Activated CD4-positive, CD25-positive, alpha-beta regulatory T cell (primary cell): ENCODE results near the gene SPIB.
A peak's percentile ranks its signal among the peaks of the same experiment; 100 is the strongest.
"Not testable (repeated sequence)": the region's sequence is repeated elsewhere in the genome, so short reads cannot be mapped to it uniquely, and the experiment has no call there.

Experiments
- DNase-seq, 4 experiments: peaks; one replicate each; lab custom pipeline; 2025; lab: John Stamatoyannopoulos, UW

SPIB gene

DNA sequence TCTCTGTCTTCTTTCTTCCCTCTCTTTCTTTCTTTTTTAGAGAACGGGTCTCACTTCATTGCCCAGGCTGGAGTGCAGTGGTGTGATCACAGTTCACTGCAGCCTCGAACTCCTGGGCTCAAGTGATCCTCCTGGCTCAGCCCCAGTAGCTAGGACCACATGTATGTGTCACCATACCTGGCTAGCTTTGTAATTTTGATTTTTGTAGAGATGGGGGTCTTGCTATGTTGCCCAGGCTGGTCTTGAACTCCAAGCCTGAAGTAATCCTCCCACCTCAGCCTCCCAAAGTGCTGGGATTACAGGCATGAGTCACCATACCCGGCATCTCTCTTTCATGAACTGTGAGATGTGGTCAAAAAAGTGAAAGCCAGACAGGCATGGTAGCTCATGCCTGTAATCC is 54.6 kb downstream of the SPIB start:
- DNase-seq = not testable (repeated sequence)

DNA sequence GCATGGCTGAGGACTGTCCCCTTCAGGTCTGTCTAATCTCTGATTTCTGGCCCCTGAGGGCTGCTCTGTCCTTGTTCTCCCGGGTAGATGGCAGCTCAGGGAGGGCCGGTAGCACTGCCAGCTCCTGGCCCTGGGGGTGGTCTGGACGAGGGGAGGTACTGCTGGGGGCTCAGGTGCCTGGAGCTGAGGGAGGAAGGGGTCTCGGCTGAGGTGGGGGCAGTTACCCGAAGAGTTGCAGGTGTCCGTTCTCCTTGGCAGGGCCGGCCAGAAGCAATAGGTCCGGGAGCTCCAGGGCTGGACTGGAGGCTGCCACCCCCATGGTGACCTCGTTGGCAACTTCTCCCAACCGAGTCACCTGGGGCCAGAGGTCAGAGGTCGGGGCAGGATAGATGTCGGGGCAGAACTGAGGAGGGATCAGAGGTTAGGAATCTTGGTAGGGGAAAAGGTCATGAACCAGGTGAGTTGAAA is 56.4 kb downstream of the SPIB start:
- DNase-seq = no peak

DNA sequence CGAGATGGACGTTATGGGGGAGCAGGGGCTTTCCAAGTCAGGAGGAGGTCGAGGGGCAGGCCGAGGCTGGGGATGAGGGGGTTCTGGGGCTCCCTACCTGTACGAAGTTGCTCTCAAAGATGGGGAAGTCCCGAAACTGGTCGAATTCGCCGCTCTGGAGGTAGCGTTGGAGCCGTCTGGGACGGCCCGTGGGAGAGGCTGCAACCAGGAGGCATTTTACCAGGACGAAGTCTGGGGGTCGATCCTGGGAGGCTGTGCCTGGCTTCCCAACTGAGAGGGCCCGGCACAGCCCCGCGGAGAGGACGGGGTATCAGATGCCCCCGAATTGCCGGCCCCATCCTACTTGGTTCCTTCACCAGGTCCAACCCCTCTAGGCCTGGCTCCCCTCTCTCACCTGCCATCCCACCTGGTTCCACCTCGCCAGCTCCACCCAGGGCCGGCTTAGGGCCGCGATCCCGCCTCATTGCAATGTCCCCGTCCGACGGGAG is 57.0 kb downstream of the SPIB start:
- DNase-seq = no peak

DNA sequence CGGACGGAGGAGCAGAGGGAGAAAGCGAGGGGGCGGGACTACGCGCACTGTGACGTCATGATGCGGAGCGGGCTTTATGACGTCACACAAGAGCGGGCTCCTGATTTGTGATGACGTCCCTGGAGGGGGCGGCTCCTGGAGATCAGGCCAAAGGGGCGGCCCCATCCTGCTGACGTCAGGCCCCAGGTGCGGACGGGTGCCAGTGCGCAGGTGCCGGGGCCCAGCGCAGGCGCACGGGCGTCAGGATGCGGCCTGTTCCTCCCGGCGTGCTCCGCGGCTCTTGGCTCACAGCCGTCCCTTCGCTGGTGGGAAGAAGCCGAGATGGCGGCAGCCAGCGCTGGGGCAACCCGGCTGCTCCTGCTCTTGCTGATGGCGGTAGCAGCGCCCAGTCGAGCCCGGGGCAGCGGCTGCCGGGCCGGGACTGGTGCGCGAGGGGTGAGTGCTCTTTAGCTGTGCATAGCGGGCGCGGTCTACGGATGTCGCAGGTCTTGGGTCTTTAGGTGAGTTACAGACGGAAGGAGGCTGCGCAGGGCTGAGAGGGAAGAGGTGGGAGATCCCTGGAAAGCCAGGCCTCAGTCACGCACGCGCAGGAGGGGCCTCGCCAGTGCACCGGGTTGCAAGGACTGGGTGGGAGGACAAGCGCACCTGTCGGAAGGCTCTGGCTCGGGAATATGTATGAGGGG is 57.6 kb downstream of the SPIB start, which contains the start of the genes EMC10 and GARIN5A:
TSS of gene EMC10 (plus strand) at position 284 of the 683 bp plus-strand sequence. CDS start at position 322, 38 bp downstream.
TSS of gene GARIN5A (minus strand) at position 625 of the 683 bp plus-strand sequence. CDS start at position 165, 460 bp downstream.
- DNase-seq = peak; percentile 80 to 90 (median 84)

DNA sequence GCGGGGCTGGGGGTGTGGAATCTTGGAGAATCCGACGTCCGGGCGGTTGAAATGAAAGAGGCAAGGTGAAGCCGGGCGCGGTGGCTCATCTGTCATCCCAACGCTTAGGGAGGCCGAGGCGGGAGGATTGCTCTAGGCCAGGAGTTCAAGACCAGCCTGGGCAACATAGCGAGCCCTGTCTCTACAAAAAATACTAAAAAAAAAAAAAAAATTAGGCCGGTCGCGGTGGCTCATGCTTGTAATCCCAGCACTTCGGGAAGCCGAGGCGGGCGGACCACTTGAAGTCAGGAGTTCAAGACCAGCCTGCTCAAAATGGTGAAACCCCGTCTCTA is 58.1 kb downstream of the SPIB start:
- no peak for DNase-seq

DNA sequence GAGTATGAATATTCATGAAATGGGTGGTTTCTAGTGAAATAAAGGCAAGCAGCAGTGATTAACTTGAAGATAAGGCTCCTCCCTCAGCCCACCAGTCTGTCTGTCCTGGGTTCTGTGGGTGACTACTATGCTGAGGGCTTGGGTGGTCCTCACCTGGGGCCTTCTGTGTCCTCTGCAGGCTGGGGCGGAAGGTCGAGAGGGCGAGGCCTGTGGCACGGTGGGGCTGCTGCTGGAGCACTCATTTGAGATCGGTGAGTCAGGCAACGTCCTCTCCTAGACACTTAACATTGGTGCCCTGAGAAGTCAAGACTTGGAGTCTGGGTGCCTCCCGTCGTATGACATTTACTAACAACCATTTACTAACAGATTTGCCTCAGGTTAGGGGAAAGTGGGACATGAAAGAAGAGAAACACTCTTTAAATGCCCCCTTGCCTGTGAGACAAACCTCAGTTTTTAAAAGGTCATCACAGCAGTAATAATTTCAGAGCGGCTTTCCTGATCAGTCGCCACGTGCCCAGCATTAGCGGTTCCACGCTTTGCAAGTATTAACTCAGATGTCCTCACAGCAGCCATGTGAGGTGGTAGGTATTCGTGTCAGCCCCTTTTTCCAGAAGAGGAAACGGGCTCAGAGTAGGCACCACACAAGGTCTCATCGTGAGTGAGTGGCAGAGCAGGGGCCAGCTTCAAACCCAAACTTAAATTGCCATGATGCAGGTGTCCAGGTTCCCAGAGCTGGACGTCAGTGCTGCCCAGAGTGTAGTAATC is 59.2 kb downstream of the SPIB start:
- no peak for DNase-seq

DNA sequence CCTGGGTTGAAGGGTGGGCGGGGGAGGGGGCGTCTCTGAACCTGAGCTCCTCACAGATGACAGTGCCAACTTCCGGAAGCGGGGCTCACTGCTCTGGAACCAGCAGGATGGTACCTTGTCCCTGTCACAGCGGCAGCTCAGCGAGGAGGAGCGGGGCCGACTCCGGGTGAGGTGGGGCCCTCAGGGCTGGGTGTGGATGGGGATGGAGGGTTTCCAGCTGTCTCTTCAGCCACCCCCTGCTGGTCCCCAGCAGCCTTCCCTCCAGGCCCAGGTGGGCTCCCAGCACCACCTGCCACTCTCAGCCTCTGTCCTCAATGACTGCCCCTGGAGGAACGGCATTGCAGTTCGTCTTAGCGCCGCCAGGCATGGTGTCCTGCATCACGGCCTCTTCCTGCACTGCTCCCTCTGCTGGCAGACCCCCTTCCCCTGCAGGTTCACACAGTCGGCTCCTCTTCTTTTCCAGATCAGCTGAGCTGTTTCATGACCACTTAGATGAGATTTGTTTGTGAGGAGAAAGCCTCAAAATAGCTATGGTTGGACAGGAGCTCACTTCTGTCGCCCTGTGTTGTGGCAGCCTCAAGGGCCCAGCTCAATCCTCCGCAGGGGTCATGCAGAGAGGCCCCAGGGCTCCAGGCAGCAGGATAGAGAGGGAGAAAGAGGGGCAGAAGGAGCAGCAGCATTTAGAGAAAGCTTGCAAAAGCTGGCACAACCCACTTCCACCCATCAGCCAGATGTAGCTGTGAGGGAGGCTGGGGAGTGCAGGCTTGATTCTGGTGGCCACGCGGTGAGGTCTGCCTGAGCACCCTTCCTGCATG is 60.4 kb downstream of the SPIB start:
- DNase-seq = no peak

DNA sequence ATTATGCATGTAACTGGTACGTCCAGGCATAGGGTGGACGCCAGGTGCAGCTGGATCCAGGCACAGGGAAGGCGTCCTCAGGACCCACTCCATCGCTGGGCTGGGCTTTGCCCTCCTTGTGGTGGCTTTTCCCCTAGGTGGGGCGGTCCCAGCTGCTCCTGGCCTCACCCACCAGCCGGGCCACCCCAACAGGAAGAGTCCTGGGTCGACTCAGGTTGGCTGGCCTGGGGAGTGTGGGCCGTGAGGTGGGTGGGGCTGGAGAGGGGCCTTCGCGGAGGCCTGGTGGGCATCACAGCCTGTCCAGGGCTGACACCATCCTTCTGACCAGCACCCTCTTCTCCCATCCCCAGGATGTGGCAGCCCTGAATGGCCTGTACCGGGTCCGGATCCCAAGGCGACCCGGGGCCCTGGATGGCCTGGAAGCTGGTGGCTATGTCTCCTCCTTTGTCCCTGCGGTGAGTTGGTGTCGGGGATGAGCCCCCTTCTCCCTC is 61.1 kb downstream of the SPIB start:
- no peak for DNase-seq

DNA sequence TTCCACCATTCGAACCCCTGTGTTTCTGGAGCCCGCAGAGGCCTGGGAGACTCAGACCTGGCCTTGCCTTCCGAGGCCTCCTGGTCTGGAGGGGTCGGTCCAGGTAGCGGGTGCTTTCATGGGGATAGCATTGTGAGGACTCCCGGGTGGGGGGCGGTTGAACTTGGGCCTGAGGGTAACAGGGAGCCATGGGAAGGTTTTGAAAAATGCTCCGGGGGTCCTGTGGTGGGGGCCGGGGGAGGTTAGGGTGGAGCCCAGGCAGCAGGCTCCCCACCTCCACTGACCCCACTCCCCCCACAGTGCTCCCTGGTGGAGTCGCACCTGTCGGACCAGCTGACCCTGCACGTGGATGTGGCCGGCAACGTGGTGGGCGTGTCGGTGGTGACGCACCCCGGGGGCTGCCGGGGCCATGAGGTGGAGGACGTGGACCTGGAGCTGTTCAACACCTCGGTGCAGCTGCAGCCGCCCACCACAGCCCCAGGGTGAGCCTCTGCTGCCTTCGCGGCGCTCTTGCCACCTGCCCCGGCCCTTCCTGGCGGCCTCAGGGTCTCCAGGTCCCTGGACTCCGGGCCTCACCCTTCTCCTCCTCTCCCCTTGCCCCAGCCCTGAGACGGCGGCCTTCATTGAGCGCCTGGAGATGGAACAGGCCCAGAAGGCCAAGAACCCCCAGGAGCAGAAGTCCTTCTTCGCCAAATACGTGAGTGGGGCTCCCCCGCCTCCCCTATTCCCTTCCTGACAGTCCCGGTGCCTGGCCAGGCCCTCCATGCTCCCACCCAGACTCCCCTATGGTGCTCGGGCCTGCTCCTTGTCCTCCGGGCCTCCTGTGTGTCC is 61.8 kb downstream of the SPIB start:
- no peak for DNase-seq
